AG09319 (cell line): ENCODE measurements around the gene SYT5.
"Not testable (repeated sequence)": the region's sequence is repeated elsewhere in the genome, so short reads cannot be mapped to it uniquely, and the experiment has no call there.

Experiments
- DNase-seq: peaks from one replicate; pipeline ENCODE4 v3.0.0-alpha.2; 2010; ENCODE audit warnings: low read depth; ENCODE audit errors: extremely low read depth
- CTCF ChIP-seq: IDR thresholded peaks from 2 replicates; pipeline ENCODE4 v1.5.1; 2011; ENCODE audit warnings: low read depth, mild to moderate bottlenecking, inconsistent platforms, low read length, moderate library complexity

The SYT5 gene

GRCh38 chr19:55226788-55227187, 46.7 kb upstream of the SYT5 start:
- DNase-seq, result no peak
- no peak for TF ChIP-seq CTCF

GRCh38 chr19:55226273-55226672, 46.2 kb upstream of the SYT5 start:
- no peak for DNase-seq
- TF ChIP-seq CTCF, result no peak

- no peak for TF ChIP-seq CTCF
- no peak for DNase-seq
These were observed 45.4 kb upstream of the SYT5 start for GRCh38 chr19:55225415-55225958.

GRCh38 chr19:55224679-55225414, 44.8 kb upstream of the SYT5 start:
- not testable (repeated sequence) for DNase-seq

- no peak for TF ChIP-seq CTCF
- DNase-seq, result no peak
These were observed 44.1 kb upstream of the SYT5 start for GRCh38 chr19:55224038-55224665.

- DNase-seq, result no peak
- TF ChIP-seq CTCF, result no peak
These were observed 43.4 kb upstream of the SYT5 start for GRCh38 chr19:55223291-55224037.

GRCh38 chr19:55220525-55220924, 40.4 kb upstream of the SYT5 start:
- DNase-seq, result no peak
- TF ChIP-seq CTCF, result no peak
